ENCODE results near the gene SALL4. TPM values are rescaled to one million over a fixed set of nuclear protein-coding genes. Genes with fewer than 3 reads are reported as not detected.
"Not testable (repeated sequence)": the region's sequence is repeated elsewhere in the genome, so short reads cannot be mapped to it uniquely, and the experiment has no call there.

SALL4 gene
- total RNA-seq, 1 donor from 2014 or later: 0.08 TPM

GRCh38 chr20:51747182-51747911 is 55.0 kb downstream of the SALL4 start:
- no peak for DNase-seq (ENCODE audit: low spot score)
- intact Hi-C loops (cut with DNase I): no loop called here

- no peak for DNase-seq (ENCODE audit: low spot score)
- intact Hi-C loops (cut with DNase I): no loop called here
These were observed 56.5 kb downstream of the SALL4 start for GRCh38 chr20:51745804-51746203.

GRCh38 chr20:51740838-51741237 is 61.5 kb downstream of the SALL4 start:
- no peak for DNase-seq (ENCODE audit: low spot score)
- intact Hi-C loops (cut with DNase I): no loop called here

DNA sequence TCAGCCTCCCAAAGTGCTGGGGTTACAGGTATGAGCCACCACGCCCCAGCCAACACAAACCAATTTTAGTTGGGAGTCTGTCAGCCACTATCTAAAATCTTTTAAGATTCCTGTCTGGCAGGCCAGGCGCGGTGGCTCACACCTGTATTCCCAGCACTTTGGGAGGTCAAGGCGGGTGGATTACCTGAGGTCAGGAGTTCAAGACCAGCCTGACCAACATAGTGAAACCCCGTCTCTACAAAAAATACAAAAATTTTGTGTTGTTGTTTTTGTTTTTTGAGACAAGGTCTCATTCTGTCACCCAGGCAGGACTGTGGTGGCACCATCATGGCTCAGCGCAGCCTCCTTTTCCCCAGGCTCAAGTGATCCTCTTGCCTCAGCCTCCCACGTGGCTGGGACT is 62.0 kb downstream of the SALL4 start:
- intact Hi-C loops (cut with DNase I); DNase-seq (ENCODE audit: low spot score): not testable (repeated sequence)

DNA sequence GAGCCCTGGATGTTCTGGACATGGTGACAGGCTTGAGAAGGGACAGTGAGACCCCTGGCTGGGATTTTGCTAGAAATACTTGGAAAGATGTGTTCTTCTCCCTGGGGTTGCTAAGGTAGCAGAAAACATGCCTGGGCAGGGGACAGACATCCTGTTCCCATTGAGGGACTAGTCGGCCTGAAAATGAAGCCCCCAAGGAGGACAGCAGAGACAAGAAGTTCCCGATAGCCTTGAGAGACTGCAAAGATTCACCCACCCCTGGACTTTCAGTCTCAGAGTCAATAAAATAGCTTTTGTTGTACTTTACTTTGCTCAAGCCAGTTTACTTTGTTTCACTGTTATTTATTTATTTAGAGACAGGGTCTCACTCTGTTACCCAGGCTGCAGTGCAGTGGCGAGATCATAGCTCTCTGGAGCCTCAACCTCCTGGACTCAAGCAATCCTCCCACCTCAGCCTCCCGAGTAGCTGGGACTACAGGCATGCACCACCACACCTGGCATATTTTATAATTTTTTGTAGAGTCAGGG is 62.5 kb downstream of the SALL4 start:
- intact Hi-C loops (cut with DNase I): no loop called here
- no peak for DNase-seq (ENCODE audit: low spot score)

GRCh38 chr20:51738877-51739447 is 63.4 kb downstream of the SALL4 start:
- no peak for DNase-seq (ENCODE audit: low spot score)
- intact Hi-C loops (cut with DNase I): no loop called here

DNA sequence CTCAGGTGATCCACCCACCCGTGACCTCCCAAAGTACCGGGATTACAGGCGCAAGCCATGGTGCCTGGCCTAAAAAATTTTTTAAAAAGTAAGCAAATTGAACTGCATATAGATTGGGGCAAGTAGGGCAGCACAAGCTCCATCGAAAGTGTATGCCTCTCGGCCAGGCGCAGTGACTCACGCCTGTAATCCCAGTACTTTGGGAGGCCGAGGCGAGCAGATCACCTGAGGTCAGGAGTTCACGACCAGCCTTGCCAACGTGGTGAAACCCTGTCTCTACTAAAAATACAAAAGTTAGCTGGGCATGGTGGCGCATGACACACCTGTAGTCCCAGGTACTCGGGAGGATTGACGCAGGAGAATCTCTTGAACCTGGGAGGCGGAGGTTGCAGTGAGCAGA is 64.1 kb downstream of the SALL4 start:
- DNase-seq (ENCODE audit: low spot score); intact Hi-C loops (cut with DNase I): not testable (repeated sequence)

- intact Hi-C loops (cut with DNase I): no loop called here
These were observed 65.4 kb downstream of the SALL4 start for GRCh38 chr20:51736947-51737346.

GRCh38 chr20:51735728-51736600 is 66.4 kb downstream of the SALL4 start:
- intact Hi-C loops (cut with DNase I): no loop called here
- DNase-seq (ENCODE audit: low spot score): no peak

More at GRCh38 chr20:51736947-51737346, 65.4 kb downstream of the SALL4 start:
- no peak for DNase-seq (ENCODE audit: low spot score)

DNA sequence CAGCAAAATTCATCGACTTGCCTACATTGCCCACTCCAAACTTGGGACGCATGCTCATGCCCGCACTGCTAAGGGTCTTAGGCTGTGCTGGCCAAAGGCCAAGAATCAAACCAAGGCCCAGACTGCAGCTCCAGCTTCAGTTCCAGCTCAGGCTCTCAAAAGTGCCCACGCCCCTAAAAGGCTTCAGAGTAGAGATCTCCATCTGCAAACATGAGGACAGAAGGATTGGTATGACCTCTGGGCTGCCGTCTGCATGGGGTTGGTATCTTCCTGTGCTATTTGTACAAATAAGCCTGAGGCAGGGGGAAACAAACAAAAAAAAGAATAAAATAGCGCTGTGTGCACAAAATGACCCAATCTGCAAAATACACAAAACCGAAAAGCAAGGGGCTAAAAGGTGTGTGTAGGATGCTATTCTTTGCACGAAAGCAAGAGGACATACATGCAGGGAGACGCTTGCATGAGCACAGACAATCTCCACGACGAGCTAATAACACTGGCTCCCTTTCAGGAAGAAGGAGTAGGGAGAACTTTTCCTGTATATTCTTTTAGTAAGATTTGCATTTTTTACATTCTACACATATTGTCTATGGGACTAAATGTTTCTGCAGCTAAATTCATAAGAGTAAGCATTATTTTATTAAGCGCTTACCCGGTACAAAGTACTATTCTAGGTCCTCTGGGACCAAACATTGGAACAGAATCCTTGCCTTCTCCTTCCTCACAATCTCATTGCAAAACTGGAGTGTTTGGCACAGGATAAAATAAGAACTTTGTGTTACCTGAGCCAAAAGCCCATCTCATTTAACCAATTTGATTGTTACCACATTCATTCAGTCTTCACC is 67.2 kb downstream of the SALL4 start:
- intact Hi-C loops (cut with DNase I): no loop called here

DNA sequence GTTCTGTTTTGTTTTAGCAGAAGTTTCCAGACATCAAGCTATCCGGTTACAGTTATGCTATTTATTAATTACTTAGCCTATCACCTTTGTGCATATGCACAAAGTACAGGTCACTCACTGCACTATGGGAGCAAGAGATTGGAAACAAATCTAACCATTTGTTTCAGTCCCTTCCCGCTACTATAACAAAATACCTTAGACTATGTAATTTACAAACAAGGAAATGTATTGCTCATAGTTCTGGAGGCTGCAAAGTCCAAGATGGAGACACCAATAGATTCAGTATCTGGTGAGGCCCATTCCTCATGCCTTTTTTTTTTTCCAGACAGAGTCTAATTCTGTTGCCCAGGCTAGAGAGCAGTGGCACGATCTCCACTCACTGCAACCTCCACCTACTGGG is 69.3 kb downstream of the SALL4 start:
- no peak for DNase-seq (ENCODE audit: low spot score)
- intact Hi-C loops (cut with DNase I): no loop called here

More for the DNA sequence above, 67.2 kb downstream of the SALL4 start:
- DNase-seq (ENCODE audit: low spot score): no peak

Other genes with a start within 250 kb of the SALL4 start
- 25.4 TPM for gene ATP9A, start 34.1 kb downstream of the SALL4 start, total RNA-seq